Activated T-cell treated with anti-CD3 and anti-CD28 coated beads for 4 hours (primary cell): ENCODE data around the gene CCDC85A.

Experiments used
- DNase-seq: peaks from one replicate; pipeline ENCODE4 v3.0.0-alpha.2; 2020

Gene CCDC85A

DNA sequence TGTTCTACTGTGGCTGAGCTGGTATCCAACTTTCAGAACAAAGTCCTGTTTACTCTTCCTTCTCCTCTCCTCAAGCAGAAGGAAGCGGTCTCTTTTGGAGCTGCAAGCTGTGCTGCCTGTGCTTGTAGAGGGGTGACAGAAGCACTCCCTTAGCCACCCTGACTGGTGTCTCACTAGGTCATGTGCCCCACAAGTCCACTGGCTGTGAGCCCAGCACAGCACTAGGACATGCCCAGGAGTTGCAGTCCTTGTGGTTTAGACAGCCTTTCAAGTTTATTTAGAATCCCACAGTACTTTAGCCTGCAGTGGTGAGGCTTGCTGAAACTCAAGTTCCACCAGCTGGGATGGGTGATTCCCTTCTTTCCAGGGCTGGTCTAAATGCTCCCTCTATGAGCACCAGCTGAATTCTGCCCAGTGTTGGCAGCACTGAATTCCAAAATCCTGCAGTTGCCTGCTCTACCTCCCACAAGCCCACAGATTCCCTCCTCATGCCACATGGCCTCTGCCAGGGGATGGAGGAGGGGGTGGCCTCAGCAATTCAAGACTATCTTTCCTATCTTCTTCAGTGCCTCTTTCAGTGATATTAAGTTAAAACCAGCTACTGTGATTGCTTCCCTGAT lies 61.2 kb downstream of the CCDC85A start:
- DNase-seq, result no peak

DNA sequence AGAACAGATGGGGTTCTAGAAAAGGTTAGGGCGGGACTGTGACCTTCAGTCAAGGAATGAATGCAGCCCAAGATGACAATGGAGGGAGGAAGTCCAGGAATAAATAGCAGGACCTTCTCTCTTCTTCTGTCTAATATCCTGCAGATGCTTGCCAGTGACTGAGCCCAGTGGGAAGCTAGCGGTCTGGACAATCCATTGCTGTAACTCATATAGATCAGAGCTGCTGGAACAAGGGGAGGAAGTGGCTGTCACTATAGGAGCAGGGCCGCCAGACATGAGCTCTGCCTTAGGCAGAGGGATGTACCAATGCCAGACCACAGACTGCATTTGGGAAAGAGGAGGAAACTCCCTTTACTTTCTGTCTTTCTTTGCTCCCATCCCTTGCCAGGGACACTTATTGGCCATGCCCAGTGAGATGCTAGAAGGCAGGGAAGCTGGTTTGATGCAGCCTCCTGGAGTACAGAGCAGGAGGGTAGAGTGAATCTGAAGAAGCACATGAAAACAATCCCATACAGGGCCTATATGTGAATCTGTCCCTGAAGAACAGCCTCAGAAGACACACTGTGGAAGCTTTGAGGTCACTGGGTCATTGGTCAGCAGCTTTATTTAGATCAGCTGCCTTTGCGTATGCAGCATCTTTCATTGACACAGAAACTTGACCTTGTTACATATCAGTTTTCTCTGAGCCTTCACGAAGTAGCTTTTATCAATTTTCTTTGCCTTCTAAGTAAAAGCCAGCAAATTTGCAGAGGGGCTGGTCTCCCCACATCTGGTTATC lies 65.4 kb downstream of the CCDC85A start:
- DNase-seq, result no peak

DNA sequence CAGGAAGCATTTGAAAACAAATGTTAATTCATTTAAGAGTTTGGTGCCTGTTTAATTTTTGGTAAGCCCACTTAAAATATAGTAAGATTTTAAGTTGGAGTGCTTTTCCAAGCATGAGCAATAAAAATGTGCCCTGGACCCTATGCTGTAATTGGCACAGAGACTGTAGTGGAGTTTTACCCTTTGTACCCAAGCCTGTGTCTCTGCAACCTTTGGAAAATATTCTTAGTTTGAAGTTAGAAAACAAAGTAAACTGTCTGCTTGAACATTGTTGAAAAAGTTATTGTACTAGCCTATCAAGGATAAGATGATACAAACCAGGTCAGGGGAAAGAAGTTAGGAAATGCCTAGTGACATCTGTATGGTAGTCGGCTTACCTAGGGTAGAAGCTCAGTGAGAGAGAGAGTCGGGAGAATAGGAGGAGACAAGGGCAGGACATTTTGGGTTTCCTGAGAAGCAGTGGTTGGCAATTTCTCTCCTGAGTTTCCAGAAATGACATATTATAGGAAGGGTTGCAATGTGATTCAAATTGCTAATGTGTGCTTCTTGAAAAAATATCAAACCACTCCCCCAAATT lies 66.5 kb downstream of the CCDC85A start:
- no peak for DNase-seq

DNA sequence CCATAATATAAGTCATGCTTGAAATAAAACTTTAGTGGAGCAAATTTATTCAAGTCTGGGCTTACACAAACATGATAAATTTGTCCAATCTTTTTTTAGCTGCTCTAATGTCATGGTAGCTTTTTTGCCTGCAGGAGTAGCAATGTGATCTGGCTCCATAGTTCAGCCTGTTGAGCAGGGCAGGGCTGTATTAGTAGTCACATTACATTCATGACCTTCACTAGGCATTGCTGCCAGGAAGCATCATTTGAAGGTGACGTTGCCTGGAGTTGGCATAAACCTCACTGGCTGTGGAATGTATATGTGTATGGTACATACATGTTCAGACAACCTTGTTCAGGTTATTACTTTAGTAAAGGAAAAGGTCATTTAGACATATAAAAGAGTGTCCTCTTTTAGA lies 76.6 kb downstream of the CCDC85A start:
- no peak for DNase-seq

DNA sequence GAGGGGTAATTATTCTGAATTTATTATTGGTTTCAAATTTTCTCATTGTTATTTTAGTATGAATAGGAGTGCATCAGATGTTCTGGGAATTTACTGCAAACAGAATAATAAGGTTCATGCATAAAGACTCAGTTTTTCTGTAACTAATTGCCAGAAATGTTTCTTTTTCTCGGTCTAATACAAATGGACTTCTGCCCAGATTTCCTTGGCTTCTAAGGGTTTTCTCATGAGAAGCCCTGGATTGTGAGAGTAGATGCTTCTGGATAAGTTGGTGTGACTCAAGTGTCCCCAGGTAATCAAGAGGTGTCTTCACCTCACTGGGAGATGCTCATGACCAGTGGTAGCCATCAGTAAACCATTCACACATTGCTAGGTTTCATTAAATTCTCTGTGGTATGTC lies 78.5 kb downstream of the CCDC85A start:
- no peak for DNase-seq

DNA sequence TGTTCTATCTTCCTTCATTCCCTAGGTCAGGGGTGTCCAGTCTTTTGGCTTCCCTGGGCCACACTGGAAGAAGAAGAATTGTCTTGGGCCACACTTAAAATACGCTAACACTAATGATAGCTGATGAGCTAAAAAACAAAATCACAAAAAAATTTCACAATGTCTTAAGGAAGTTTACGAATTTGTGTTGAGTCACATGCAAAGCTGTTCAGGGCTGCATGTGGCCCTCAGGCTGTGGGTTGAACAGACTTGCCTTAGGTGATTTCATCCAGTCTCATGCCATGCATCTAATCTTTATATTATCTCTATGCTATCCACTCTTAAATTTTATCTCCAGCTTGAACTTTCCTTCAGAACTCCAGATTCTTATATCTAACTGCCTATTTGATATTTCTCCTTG lies 80.1 kb downstream of the CCDC85A start:
- no peak for DNase-seq

DNA sequence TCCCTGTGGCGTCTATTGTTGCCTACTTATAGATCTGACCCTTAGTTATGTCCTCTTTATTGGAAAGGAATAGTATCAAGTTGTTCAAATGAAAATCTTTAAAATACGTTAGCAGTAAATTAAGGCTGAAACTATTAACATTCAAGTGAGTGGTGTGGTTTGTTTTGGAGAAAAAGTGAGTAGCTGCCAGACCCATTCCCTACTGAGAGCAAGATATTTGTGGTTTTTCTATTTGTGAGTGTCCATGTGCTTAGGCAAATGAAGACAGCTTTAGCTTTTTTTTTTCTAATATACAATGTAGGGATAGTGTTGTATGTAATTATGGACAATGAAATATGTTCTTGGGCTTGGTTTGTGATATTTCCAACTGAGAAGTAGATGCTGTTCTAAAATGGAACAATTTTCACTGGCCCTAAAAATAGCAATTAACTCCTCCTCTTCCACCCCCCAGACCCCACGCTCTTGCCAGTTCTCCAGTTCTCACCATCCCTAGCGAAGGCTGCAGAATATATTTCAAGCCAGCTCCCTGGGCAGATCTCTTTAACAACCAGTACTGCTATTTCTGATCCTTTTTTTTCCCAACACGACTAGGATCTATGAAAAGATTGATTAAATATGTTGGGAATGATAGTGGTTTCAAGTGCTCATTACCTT lies 83.1 kb downstream of the CCDC85A start:
- no peak for DNase-seq

DNA sequence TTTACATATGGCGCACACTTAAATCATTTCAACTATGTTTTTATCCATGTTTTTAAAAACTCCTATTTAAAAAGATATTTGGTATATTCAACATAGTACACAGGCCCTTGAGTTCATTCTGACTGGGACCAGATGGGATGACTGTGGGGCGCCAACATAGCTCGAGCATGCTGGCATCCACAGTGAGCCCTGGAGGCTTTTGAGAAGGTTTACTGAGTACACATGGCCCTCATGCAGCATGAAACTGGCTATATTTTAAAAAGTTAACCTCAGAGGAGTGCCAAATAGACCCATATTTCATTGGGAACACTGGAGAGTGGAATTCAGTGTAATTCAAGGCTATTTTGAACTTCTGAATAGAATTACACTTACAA lies 83.6 kb downstream of the CCDC85A start:
- no peak for DNase-seq

DNA sequence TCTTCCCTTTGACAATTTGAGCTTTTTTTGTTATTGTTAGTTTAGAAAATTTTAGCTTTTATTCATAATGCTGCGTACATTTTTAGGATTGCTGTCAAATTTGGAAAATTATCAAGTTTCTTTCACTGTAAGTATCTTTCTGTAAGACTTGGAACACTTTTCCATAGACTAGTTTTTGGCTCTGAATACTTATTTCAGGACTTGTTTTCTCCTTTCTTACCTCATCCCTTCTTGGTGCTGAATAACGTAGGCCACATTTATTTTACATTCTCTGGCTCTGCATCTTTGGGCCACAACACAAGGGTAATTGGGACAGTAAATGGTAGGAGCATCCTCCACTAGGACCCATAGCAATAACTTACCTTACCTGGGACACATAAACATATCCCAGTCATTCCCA lies 85.1 kb downstream of the CCDC85A start:
- no peak for DNase-seq

DNA sequence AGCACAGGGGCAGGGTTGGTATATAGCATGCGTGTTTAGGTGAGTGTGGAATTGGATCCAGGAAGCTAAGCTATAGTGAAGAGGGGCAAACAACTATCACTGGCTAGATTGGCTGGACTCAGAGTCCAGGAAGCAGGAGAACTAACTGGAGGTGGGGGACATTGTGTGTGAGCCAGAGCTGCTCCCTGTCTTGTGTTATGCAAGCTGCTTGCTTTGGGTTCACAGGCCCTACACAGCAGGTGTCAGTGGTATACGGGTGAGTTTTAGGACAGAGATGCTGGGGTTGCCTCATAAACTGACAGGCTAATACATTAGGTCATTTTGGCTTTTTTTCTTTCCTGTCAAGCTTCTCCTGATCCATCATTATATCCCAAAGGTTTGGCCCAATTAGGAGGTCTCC lies 87.5 kb downstream of the CCDC85A start:
- no peak for DNase-seq

DNA sequence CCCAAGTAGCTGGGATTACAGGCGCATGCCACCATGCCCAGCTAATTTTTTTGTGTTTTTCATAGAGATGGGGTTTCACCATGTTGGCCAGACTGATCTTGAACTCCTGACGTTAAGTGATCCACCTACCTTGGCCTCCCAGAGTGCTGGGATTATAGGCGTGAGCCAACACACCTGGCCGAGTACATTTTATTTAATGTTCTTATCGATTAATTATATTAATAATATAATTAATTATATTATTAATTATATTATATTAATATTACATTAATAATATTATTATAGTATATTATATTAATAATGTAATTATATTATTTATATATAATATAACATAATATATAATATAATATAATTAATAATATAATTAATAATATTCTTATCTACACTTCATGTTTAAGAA lies 101.4 kb downstream of the CCDC85A start:
- no peak for DNase-seq

DNA sequence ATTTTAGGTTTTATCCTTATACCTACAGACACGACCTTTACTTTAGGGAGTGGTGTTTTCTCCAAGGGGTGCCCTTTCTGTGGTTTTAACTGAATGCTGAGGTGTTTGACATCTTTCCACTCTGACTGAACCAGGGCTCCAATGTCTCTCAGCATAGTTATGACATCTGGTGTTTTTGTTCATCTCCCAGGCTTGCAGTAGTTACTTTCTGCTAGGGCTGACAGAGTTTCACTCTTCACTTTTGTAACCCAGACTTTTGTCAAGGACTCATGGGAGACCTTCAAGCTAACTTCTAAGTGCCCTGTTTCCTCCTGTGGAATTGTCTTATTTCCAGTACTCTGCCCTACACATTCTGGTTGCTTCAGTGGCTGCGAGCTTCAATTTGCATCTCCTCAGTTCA lies 103.1 kb downstream of the CCDC85A start:
- DNase-seq, result no peak

DNA sequence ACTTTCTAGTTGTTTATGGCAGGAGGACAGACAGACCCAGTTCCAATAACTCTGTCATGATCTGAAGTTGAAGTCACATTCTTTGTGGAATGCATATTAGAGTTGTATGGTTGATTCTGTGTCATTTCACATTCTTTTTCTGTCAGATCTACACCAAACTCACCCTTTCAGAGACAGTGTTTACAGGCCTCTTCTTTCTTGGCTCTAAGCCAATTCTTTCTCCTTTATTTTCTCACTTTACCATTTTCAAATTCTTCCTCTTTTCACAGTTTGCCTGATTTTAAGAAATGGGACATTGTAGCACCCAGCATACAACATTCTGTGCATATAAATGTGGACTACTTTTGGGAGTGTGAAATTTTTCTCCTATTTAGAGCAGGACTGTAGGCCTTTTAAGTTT lies 103.7 kb downstream of the CCDC85A start:
- DNase-seq, result no peak

DNA sequence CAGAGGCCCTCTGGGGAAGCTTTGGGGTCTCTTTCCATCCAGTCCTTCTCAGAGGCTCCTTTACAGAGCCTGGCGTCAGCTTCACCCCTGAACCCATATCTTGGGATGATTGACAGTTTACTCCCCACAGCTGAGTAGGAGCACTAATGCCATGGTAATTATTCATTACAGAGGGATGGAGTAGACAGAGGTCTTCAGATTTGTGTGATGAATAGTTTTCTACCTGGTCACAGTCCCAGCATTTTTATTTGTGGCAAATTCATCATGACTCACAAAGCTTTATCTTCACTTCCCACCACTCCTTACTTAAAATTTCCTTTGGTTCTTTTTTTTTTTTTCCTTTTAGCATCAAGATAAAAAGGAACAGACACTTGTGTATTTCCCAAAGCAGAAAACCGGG lies 104.2 kb downstream of the CCDC85A start:
- no peak for DNase-seq

DNA sequence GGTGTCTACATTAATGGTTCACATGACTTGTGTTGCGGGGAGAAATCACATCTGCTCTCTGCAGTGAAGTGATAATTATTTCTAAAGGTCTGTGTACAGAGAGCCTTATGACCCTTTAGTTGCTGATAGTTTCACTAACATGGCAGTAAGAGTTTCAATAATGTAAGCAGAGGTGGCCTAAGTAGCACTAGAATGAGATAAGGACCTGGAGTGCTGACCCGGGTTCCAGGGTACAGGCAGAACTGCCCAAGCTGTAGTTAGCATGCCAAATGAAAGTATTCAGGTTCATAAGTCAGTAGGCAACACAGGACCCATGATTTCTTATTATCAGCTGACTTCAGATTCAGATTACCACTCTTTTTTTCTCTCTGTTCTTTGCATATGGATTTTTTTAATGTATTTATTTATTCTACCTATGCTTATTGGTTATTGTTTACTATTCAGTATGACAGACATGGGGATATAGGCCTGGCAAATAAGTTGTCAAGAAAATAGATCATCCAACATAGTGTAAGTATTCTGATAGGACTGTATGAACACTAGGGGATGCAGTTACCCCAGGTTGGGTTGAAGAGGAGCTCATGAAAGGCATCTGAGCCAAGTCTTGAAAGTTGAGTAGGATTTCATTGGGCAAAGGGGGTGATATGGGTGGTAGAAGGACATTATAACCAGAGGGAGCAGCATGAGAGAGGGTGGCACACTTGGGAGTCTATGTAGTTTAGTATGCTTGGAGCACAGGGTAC lies 105.2 kb downstream of the CCDC85A start:
- no peak for DNase-seq

DNA sequence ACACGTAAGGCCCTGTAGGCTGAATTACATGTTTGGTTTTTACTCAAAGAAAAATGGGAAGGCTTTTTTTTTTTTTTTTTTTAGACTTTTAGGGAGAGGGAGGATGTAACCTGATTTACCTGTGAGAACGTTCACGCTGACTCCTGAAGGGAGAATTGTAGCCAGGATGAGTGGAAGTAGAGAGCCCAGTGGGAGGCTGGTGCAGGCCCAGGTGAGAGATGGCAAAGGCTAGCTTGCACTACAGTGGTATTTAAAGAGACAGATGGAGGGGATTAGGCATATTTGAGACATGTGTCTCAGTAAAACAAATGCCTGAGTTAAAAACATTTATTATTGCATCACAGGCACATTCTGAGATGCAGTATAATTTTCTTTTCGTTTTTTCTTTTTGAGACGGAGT lies 107.9 kb downstream of the CCDC85A start:
- DNase-seq, result no peak

DNA sequence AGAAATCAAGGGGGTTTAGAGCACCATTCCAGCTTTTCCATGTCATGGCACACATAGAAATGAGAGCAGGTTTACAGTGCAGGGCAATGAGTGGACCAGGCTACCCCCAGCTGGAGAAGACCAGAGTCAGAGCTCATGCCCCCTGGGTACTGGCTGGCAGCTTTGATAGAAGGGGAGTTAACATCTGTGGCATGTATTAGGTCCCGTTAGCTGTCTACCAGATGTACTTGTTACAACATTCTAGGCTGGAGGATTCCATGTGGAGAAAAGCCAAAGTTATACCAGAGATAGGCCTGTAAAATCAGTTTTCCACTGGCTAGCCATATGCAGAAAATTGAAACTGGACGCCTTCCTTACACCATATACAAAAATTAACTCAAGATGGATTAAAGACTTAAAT lies 109.2 kb downstream of the CCDC85A start:
- no peak for DNase-seq

DNA sequence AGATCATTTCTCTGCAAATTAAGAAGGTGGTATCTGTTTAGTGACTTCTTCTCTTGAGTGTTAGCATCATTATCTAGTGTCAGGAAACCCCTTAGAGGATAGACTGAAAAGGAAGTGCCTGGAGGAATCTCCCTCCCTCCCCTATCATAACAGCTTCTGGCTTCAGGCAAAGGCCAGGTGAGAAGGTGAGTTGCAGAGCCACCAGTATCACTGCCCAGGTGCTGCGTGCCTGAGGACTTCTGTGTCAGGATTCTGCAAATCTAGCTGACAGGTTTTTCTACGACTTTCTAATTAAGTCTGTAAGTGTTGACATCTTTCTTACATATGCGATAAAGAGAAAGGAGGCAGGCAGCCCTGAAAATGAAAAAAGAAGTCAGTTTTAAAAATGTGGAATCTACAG lies 111.9 kb downstream of the CCDC85A start:
- no peak for DNase-seq

DNA sequence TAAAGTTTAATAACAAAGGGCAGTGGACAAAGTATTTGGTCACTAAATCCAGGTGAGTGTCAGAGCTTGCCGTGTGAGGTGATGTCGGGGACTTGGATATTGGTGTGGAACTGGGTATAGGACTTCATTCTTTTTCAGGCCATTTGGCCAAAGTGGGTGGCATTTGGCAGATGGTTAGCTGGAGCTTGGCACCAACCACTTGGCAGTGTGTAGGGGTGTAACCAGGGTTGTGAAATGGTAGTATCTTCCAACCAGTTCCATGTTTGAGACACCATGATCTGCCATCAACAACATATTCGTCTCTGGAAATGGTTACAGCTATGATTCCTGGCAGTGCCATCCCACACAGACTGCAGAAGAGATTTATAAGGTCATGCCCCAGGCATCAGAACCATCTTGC lies 113.9 kb downstream of the CCDC85A start:
- DNase-seq, result no peak

DNA sequence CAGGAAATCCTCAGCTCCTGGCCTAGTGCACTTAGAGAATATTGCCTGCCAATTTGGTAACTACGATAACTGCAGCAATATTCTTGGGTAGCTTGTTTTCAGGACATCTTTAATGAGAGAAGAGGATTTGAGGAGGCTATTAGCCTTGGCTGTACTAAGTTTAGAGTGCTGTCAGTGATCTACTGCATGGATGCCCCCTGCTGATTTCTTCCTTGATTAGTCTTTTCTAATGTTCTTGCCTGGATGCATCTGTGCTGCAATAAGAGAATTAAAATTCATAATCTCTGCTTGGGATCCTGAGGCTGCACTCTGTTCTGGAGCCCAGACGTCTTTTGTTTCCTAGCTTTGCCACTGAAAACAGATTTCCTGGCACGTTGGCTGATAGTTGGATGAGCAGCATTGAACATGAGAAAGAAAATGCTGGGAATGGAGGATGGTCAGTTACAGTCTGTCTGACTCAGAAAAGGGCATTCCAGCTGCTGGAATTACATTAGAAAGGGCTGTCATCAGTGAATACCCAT lies 115.4 kb downstream of the CCDC85A start:
- DNase-seq, result no peak

DNA sequence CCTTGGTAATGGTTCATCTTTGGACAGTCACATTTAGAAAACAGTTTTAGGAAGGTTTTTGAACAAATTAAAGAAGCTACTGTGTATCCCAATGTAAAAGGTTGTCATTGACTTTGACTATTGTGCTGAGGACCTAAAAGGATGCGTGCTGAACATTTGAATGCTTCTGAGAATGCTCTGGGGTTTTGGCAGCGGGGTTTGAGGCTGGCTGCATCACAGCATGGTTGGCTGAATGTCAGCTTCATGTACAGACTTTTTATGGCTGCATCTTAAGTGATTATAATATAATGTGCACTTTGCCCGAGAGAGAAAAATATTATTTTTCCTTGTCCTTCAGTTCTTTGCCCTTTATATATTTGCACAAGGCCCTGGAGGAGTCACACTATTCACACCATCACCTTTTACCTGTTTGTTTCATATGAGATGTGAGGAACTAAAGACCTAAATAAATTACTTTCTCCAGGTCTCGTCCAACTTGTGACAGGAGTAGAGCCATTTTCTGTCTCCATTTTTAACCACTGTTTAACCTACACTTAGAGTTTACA lies 125.9 kb downstream of the CCDC85A start:
- DNase-seq, result no peak

DNA sequence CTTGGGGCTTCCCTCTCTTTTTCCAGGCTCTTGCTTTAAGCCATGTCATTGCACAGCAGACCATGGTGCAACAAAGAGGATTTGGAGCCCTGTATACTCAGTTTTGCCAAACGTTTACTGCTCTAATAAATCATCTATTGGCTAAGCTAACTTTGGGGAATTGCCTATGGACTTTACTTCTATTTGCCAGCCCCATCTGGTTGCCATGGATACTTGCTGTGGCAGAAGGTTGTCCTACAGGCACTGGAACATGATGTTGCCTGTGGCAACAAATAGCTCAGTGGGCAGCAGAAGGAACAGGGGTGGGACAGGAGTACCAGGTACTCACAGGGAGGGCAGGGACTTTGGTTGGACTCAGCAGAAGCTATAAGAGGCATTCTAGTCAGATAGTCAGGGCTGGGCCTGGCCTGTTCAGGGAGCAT lies 129.7 kb downstream of the CCDC85A start:
- DNase-seq, result no peak

DNA sequence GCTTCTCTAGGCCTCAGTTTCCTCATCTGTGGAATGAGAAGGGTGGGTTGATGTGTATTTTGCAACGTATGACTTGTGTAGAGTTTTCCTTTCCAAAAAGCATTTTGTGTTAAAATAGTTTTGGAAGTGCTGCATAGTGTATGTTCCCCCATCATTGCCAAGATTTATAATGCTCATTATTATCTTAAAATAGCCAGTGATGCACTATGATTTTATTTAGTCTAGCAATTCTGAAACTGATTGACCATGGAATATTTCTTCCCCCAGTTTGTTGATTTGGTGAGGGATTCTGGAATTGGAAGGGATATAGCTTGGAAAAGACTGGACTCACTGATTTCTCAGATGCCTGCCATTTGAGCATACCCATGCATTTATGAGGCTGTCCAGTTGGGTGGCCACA lies 130.6 kb downstream of the CCDC85A start:
- no peak for DNase-seq
